K562 (cell line): ENCODE measurements around the gene TMCC1. TPM values are rescaled to one million over a fixed set of nuclear protein-coding genes. Genes with fewer than 3 reads are reported as not detected.
"Not testable (repeated sequence)": the region's sequence is repeated elsewhere in the genome, so short reads cannot be mapped to it uniquely, and the experiment has no call there.

ENCODE experiments used
- ATAC-seq: fragments of 200-7000 bp; cut with Tn5 transposase; 3 replicates; pipeline ENCODE4 v1.9.1; 2020; ENCODE audit warnings: moderate library complexity
- BruUV-seq: library from RNA; stranded (reverse); fragments of 400-500 nt; replicated peaks from 2 replicates; lab custom pipeline; 2021; lab: Mats Ljungman, UMichigan
- CTCF ChIA-PET: fragments of 300-600 bp; formaldehyde crosslinking; extraction: SDS; loops from one replicate; lab custom pipeline; 2021; ENCODE audit warnings: low intra/inter-chr PET ratio; lab: Yijun Ruan, JAX
- POLR2A ChIA-PET: fragments of 300-600, 350-650 bp; sonication (Branson Sonifier 250); formaldehyde crosslinking; extraction: SDS; loops from one replicate; lab custom pipeline; 2021; ENCODE audit warnings: antibody characterized with exemption, inconsistent platforms; lab: Yijun Ruan, JAX
- DNase-seq, 4 experiments: peaks; one replicate each; pipeline versions ENCODE4 v3.0.0 to v3.0.0-alpha.2; 2011 to 2018; ENCODE audit warnings: low spot score in 3 of 4, mixed read lengths in 3 of 4; ENCODE audit errors: extremely low read depth in 1 of 4
- FAIRE-seq: peaks from 2 replicates; lab custom pipeline; 2011; peaks lifted over from hg19 to GRCh38; lab: Jason Lieb, UNC
- H2AFZ ChIP-seq: 2 replicates; pipeline ENCODE4 v1.6.0; 2011; ENCODE audit warnings: low read depth, low read length, control low read depth, inconsistent platforms
- H3K27ac ChIP-seq: fragments of 200-600 bp; 3 replicates; pipeline ENCODE4 v1.8.0; 2011; ENCODE audit warnings: low read depth, mild to moderate bottlenecking, control low read depth, inconsistent platforms, low read length, moderate library complexity, mixed read lengths; ENCODE audit errors: extremely low read depth
- H3K27me3 ChIP-seq, 2 experiments: fragments of 300-600 bp in 1 of 2; 2 replicates in 1 of 2; 3 replicates in 1 of 2; pipeline versions ENCODE4 v1.6.0 to v1.8.0; 2011; ENCODE audit warnings: inconsistent platforms in 2 of 2, low read length in 2 of 2, mild to moderate bottlenecking in 1 of 2, mixed read lengths in 1 of 2, moderate library complexity in 1 of 2; ENCODE audit not compliant: control insufficient read depth in 2 of 2, insufficient read depth in 2 of 2
- H3K36me3 ChIP-seq: fragments of 300-600 bp; 3 replicates; pipeline ENCODE4 v1.8.0; 2011; ENCODE audit warnings: mild to moderate bottlenecking, low read length, inconsistent platforms; ENCODE audit not compliant: control insufficient read depth, insufficient read depth
- H3K4me1 ChIP-seq, 2 experiments: fragments of 200-600 bp in 1 of 2; replicated peaks in 1 of 2; 2 replicates in 1 of 2; 3 replicates in 1 of 2; pipeline versions ENCODE4 v1.5.1 to v1.8.0; 2011; ENCODE audit warnings: inconsistent platforms in 2 of 2, low read length in 2 of 2, mild to moderate bottlenecking in 1 of 2, mixed read lengths in 1 of 2, moderate library complexity in 1 of 2; ENCODE audit not compliant: control insufficient read depth in 2 of 2, insufficient read depth in 2 of 2
- H3K4me2 ChIP-seq: 2 replicates; pipeline ENCODE4 v1.6.1; 2011; ENCODE audit warnings: low read length, control low read depth, inconsistent platforms, mixed read lengths; ENCODE audit not compliant: insufficient read depth
- H3K4me3 ChIP-seq: fragments of 200-600 bp; sonication (generic), shearing (Covaris generic); 2 replicates; pipeline ENCODE4 v1.5.1; 2016; ENCODE audit warnings: control low read depth, inconsistent platforms
- H3K79me2 ChIP-seq: fragments of 200-600 bp; 3 replicates; pipeline ENCODE4 v1.8.0; 2011; ENCODE audit warnings: low read length, inconsistent platforms; ENCODE audit not compliant: control insufficient read depth, insufficient read depth
- H3K9ac ChIP-seq, 2 experiments: 2 replicates each; pipeline versions ENCODE4 v1.6.0 to v1.6.1; 2011; ENCODE audit warnings: low read depth in 2 of 2, low read length in 2 of 2, control low read depth in 1 of 2, inconsistent platforms in 1 of 2, mild to moderate bottlenecking in 1 of 2, mixed read lengths in 1 of 2; ENCODE audit not compliant: insufficient read depth in 1 of 2
- H3K9me1 ChIP-seq: one replicate; pipeline ENCODE4 v1.6.0; 2011; ENCODE audit warnings: inconsistent platforms, mild to moderate bottlenecking, low read length, moderate library complexity; ENCODE audit not compliant: control insufficient read depth, insufficient read depth
- H3K9me3 ChIP-seq: replicated peaks from 2 replicates; pipeline ENCODE4 v1.5.1; 2011; ENCODE audit warnings: low read depth, low read length, inconsistent platforms; ENCODE audit not compliant: control insufficient read depth, insufficient read depth
- H4K20me1 ChIP-seq: replicated peaks from 2 replicates; pipeline ENCODE4 v1.6.1; 2011; ENCODE audit warnings: low read length, inconsistent platforms, mixed read lengths; ENCODE audit not compliant: control insufficient read depth, insufficient read depth
- ADNP ChIP-seq: fragments of 200-800 bp; sonication (Bioruptor generic); IDR thresholded peaks from 2 replicates; pipeline ENCODE4 v1.6.1; 2016; ENCODE audit warnings: missing genetic modification characterization, missing compliant biosample characterization
- DPF2 ChIP-seq: fragments of 450-650 bp; IDR thresholded peaks from 2 replicates; pipeline ENCODE4 v1.6.1; 2016
- FOSL1 ChIP-seq: fragments of 200-800 bp; sonication (Bioruptor generic); conservative IDR thresholded peaks from 2 replicates; pipeline ENCODE4 v1.6.1; 2016; ENCODE audit warnings: missing genetic modification characterization, missing compliant biosample characterization
- GTF3C2 ChIP-seq: IDR thresholded peaks from 3 replicates; pipeline ENCODE4 v1.6.1; 2011; ENCODE audit warnings: borderline replicate concordance, mild to moderate bottlenecking, moderate library complexity; ENCODE audit not compliant: insufficient read length; ENCODE audit errors: extremely low read depth
- HMBOX1 ChIP-seq: sonication (generic); IDR thresholded peaks from 2 replicates; pipeline ENCODE4 v1.6.1; 2016
- JUND ChIP-seq, 2 experiments: IDR thresholded peaks; 2 replicates in 1 of 2; 3 replicates in 1 of 2; pipeline ENCODE4 v1.6.1; 2011; ENCODE audit warnings: borderline replicate concordance in 2 of 2, low read depth in 2 of 2, low read length in 2 of 2, improper control_type of control experiment in 1 of 2, missing biosample characterization in 1 of 2, missing genetic modification characterization in 1 of 2, missing genetic modification reagents in 1 of 2
- WGBS: fragments of 100-300 bp; shearing (Covaris generic); methylation state at CpG from one replicate; pipeline ENCODE4 v1.1.6; 2016; ENCODE audit warnings: low coverage, mixed read lengths; ENCODE audit not compliant: insufficient coverage; ENCODE audit errors: missing lambda C conversion rate; 5-methylcytosine and 5-hydroxymethylcytosine counted together
- in situ Hi-C: fragments of 300-500 bp; cut with MboI; formaldehyde crosslinking; loops from 4 replicates; pipeline ENCODE4 v1.15.0; 2018; ENCODE audit warnings: inconsistent platforms, mixed read lengths
- intact Hi-C: fragments of 100-400 bp; cut with micrococcal nuclease; formaldehyde crosslinking; loops from 2 replicates; pipeline ENCODE4 v1.14.2; 2022
- polyA plus RNA-seq, 8 experiments: library from polyadenylated mRNA; depleted of rRNA in 4 of 8; stranded (reverse) in 5 of 8; unstranded in 3 of 8; fragments of >200 nt; fragmentation: Nextera tagmentation in 2 of 8; fragmentation: Illumina TruSeq in 1 of 8; extraction: Ambion mirVana in 2 of 8; extraction: Trizol in 1 of 8; gene quantifications; 2 replicates each; pipeline versions ENCODE4 v1.2.1 to v1.2.3, GENCODE V29; 2011 to 2014; ENCODE audit warnings: inconsistent platforms in 1 of 8, missing spikeins in 1 of 8
- total RNA-seq, 7 experiments: library from RNA; depleted of rRNA in 6 of 7; stranded (reverse); fragments of >200 nt in 6 of 7; fragmentation: Illumina TruSeq in 2 of 7; extraction: Trizol in 2 of 7; gene quantifications; 2 replicates each; pipeline versions ENCODE4 v1.2.1 to v1.2.3, GENCODE V29; 2011 to 2021; ENCODE audit warnings: low replicate concordance in 1 of 7
- TF ChIP-seq, protein P1 (sequence below), 2 experiments: fragments of 450-650 bp in 1 of 2; sonication (generic) in 1 of 2; formaldehyde crosslinking in 1 of 2; IDR thresholded peaks in 1 of 2; conservative IDR thresholded peaks in 1 of 2; 2 replicates each; pipeline versions ENCODE4 v1.6.1 to v1.8.1; 2016 to 2023; ENCODE audit warnings: mild to moderate bottlenecking in 2 of 2, moderate library complexity in 2 of 2, inconsistent platforms in 1 of 2, missing genetic modification reagents in 1 of 2

TMCC1 gene
- total and polyA plus RNA-seq, 9 of the 15 experiments (the other 6 are each of a cell fraction or from before 2014, with no cell fraction given), result 0.89 to 8.7 (median 4.0) TPM

GRCh38 chr3:129831942-129832341, 61.6 kb downstream of the TMCC1 start:
- H3K27ac ChIP-seq, intact Hi-C loops: not testable (repeated sequence)
- in situ Hi-C loops, result loop anchor here (5.0 to 10.0 kb wide), 2 partner anchors 103 to 350 kb away; no protein-coding TSS in a partner anchor

More at GRCh38 chr3:129831942-129832341, 61.6 kb downstream of the TMCC1 start:
- POLR2A ChIA-PET, H3K4me2 ChIP-seq, BruUV-seq, H3K9me3 ChIP-seq, H3K27me3 ChIP-seq, H3K36me3 ChIP-seq, H4K20me1 ChIP-seq, FAIRE-seq, ATAC-seq, H3K9me1 ChIP-seq, H3K79me2 ChIP-seq, H3K9ac ChIP-seq, CTCF ChIA-PET, H3K4me1 ChIP-seq, H3K4me3 ChIP-seq: not testable (repeated sequence)
- peak in 2 of 4 experiments; percentile 20 to 43 for DNase-seq
- 0 out of 2 replicates have a peak overlapping the region, but pooled peaks have one; percentile 7 for H2AFZ ChIP-seq
- WGBS, result 3% methylated on average over 5 of the region's 6 CpGs
- TF ChIP-seq ADNP (tag) (peak; percentile 63; the same call in 1 of the 2 replicates), FOSL1 (tag) (0 out of 2 replicates have a peak, but pooled peaks have one; percentile 27), HMBOX1 (peak; percentile 95; the same call in 1 of the 2 replicates), DPF2 (peak; percentile 48; the same call in 1 of the 2 replicates), GTF3C2 (peak; percentile 22), JUND (IDR thresholded peaks at IDR 0.05; ENCODE audit: borderline replicate concordance, low read depth, low read length) (peak; percentile 67), JUND (tag; IDR thresholded peaks at IDR 0.05; ENCODE audit: borderline replicate concordance, low read depth, low read length) (peak; percentile 56; the same call in 1 of the 3 replicates)
- TF ChIP-seq, protein P1, sequence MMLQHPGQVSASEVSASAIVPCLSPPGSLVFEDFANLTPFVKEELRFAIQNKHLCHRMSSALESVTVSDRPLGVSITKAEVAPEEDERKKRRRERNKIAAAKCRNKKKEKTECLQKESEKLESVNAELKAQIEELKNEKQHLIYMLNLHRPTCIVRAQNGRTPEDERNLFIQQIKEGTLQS (IDR thresholded peaks at IDR 0.05), result peak; percentile 73
- TF ChIP-seq, protein P1 (CRISPR knock-in tag; conservative IDR thresholded peaks at IDR 0.05), result not testable (repeated sequence)
